Measurements from ENCODE around the gene SRSF12.

The SRSF12 gene

GRCh38 chr6:89121934-89122333 is 4.1 kb upstream of the SRSF12 start:
- TF ChIP-seq POLR2A (IDR thresholded peaks at IDR 0.05; ENCODE audit: low read depth, low read length) (no peak), POLR2AphosphoS5 (IDR thresholded peaks at IDR 0.05; ENCODE audit: low read depth, low read length) (no peak), TAF1 (IDR thresholded peaks at IDR 0.05; ENCODE audit: borderline replicate concordance, low read depth, low read length) (no peak)
- no peak for DNase-seq (ENCODE audit: insufficient read length)
- FAIRE-seq = no peak

DNA sequence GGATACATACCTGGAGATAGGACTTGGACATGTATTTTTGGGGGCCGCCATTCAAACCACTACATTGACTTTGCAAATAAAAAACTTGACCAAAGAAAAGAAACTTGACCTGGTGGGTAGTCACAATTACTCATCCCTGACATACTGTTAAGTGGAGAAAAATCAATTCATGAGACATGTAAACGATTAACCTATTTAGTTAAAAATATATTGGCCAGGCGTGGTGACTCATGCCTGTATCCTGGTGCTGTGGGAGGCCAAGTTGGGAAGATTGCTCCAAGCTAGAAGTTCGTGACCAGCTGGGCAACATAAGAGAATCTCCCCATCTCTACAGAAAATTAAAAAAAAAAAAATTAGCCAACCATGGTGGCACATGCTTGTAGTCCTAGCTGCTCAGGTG is 2.5 kb upstream of the SRSF12 start:
- FAIRE-seq (no peak), DNase-seq (ENCODE audit: insufficient read length) (no peak)
- TF ChIP-seq POLR2A (IDR thresholded peaks at IDR 0.05; ENCODE audit: low read depth, low read length) (no peak), POLR2AphosphoS5 (IDR thresholded peaks at IDR 0.05; ENCODE audit: low read depth, low read length) (no peak), TAF1 (IDR thresholded peaks at IDR 0.05; ENCODE audit: borderline replicate concordance, low read depth, low read length) (no peak)

DNA sequence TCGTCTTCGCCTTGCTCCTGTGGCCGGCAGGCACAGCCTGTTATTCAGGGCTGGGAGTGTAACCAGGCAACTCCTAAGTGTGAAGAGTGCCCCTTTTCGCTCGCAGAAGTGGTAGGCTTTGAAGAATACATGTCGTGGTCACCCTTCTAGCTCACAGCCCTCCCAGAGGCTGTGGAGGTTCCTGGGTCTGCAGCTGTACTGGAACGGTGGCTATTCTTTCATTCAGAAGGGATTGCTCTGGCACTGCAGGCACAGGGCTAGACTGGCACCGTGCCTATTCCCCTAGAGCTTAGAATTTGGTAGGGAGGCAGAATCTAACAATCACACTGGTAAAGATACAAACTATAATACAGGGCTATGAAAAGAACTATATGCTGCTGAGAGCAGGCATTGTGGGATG is 1.1 kb upstream of the SRSF12 start:
- FAIRE-seq = no peak
- no peak for TF ChIP-seq POLR2AphosphoS5 (IDR thresholded peaks at IDR 0.05; ENCODE audit: low read depth, low read length)

GRCh38 chr6:89116702-89117101 is 1.2 kb downstream of the SRSF12 start:
- no peak for DNase-seq (ENCODE audit: insufficient read length)
- no peak for TF ChIP-seq POLR2AphosphoS5 (IDR thresholded peaks at IDR 0.05; ENCODE audit: low read depth, low read length)
- no peak for TF ChIP-seq TAF1 (IDR thresholded peaks at IDR 0.05; ENCODE audit: borderline replicate concordance, low read depth, low read length)
- TF ChIP-seq POLR2A (IDR thresholded peaks at IDR 0.05; ENCODE audit: low read depth, low read length) = no peak
- no peak for FAIRE-seq

More for the DNA sequence above, 1.1 kb upstream of the SRSF12 start:
- no peak for DNase-seq (ENCODE audit: insufficient read length)

- FAIRE-seq = no peak
Measured at GRCh38 chr6:89111933-89112332, 5.9 kb downstream of the SRSF12 start.

DNA sequence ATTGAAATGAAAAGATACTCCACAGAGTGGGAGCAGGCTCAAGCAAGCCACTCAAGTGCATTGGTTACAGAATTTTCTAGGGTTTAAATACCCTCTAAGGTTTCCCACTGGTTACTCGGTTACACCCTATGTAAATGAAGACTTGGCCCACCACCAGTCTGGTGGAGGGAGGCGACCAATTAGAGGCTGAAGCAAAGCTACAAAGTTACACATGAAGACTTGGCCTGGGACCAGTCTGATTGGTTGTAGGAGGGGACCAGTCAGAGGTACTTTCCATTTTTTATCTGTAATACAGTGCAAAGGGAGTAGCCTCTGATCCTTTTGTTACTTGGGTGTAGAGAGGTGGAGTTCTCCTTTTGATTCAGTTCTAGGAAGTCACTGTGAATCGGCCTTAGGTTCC is 7.6 kb downstream of the SRSF12 start:
- FAIRE-seq (no peak), DNase-seq (ENCODE audit: insufficient read length) (no peak)
- TF ChIP-seq POLR2A (IDR thresholded peaks at IDR 0.05; ENCODE audit: low read depth, low read length) = no peak
- no peak for TF ChIP-seq TAF1 (IDR thresholded peaks at IDR 0.05; ENCODE audit: borderline replicate concordance, low read depth, low read length)
- TF ChIP-seq POLR2AphosphoS5 (IDR thresholded peaks at IDR 0.05; ENCODE audit: low read depth, low read length) = no peak

More at GRCh38 chr6:89111933-89112332, 5.9 kb downstream of the SRSF12 start:
- no peak for TF ChIP-seq POLR2A (IDR thresholded peaks at IDR 0.05; ENCODE audit: low read depth, low read length)
- TF ChIP-seq POLR2AphosphoS5 (IDR thresholded peaks at IDR 0.05; ENCODE audit: low read depth, low read length) = no peak
- no peak for TF ChIP-seq TAF1 (IDR thresholded peaks at IDR 0.05; ENCODE audit: borderline replicate concordance, low read depth, low read length)
- DNase-seq (ENCODE audit: insufficient read length) = no peak

DNA sequence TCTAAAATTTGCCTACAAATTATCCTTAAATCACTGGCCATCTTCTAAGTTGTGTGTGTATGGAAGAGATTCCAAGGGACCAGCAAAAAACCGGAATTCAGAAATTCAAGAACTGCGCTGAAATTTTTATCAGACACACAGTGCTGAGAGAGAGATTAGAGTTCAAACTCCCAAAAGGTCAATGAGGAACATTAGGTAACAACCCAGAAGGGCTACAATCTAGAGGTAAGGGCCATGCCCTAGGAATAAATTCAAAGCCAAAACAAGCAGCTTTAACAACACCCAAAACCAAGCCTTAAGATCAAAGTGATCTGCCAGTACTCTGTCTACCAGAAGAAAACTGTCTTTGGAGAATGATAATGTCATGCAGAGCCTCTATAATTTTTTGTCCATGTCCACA is 17.8 kb downstream of the SRSF12 start:
- DNase-seq (ENCODE audit: insufficient read length) (no peak), FAIRE-seq (no peak)
- no peak for TF ChIP-seq POLR2AphosphoS5 (IDR thresholded peaks at IDR 0.05; ENCODE audit: low read depth, low read length)
- TF ChIP-seq TAF1 (IDR thresholded peaks at IDR 0.05; ENCODE audit: borderline replicate concordance, low read depth, low read length) = no peak
- TF ChIP-seq POLR2A (IDR thresholded peaks at IDR 0.05; ENCODE audit: low read depth, low read length) = no peak

- no peak for DNase-seq (ENCODE audit: insufficient read length)
- FAIRE-seq = no peak
- no peak for TF ChIP-seq POLR2A (IDR thresholded peaks at IDR 0.05; ENCODE audit: low read depth, low read length)
- no peak for TF ChIP-seq TAF1 (IDR thresholded peaks at IDR 0.05; ENCODE audit: borderline replicate concordance, low read depth, low read length)
- no peak for TF ChIP-seq POLR2AphosphoS5 (IDR thresholded peaks at IDR 0.05; ENCODE audit: low read depth, low read length)
Measured at GRCh38 chr6:89098461-89098860, 19.4 kb downstream of the SRSF12 start.

- TF ChIP-seq POLR2AphosphoS5 (IDR thresholded peaks at IDR 0.05; ENCODE audit: low read depth, low read length) (no peak), TAF1 (IDR thresholded peaks at IDR 0.05; ENCODE audit: borderline replicate concordance, low read depth, low read length) (no peak), POLR2A (IDR thresholded peaks at IDR 0.05; ENCODE audit: low read depth, low read length) (no peak)
- no peak for FAIRE-seq
- no peak for DNase-seq (ENCODE audit: insufficient read length)
Measured at GRCh38 chr6:89087881-89088280, 30.0 kb downstream of the SRSF12 start.

GRCh38 chr6:89085409-89086205 is 32.3 kb downstream of the SRSF12 start:
- DNase-seq (ENCODE audit: insufficient read length) = no peak
- FAIRE-seq = no peak
- TF ChIP-seq POLR2AphosphoS5 (IDR thresholded peaks at IDR 0.05; ENCODE audit: low read depth, low read length) (no peak), TAF1 (IDR thresholded peaks at IDR 0.05; ENCODE audit: borderline replicate concordance, low read depth, low read length) (no peak), POLR2A (IDR thresholded peaks at IDR 0.05; ENCODE audit: low read depth, low read length) (no peak)

GRCh38 chr6:89084954-89085353 is 32.9 kb downstream of the SRSF12 start:
- FAIRE-seq (no peak), DNase-seq (ENCODE audit: insufficient read length) (no peak)
- TF ChIP-seq TAF1 (IDR thresholded peaks at IDR 0.05; ENCODE audit: borderline replicate concordance, low read depth, low read length) (no peak), POLR2AphosphoS5 (IDR thresholded peaks at IDR 0.05; ENCODE audit: low read depth, low read length) (no peak), POLR2A (IDR thresholded peaks at IDR 0.05; ENCODE audit: low read depth, low read length) (no peak)

DNA sequence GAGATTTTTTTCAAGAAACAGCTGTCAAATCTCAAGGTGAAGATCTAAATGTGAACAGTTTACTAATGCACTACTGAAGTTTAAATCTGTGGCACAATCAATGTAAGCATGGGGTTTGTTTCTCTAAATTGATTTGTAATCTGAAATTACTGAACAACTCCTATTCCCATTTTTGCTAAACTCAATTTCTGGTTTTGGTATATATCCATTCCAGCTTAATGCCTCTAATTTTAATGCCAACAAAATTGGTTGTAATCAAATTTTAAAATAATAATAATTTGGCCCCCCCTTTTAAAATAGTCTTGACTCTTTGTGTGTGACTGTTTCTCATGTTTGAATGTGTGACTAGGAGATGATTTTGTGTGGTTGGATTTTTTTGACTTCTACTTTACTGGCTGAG is 33.3 kb downstream of the SRSF12 start:
- FAIRE-seq (no peak), DNase-seq (ENCODE audit: insufficient read length) (no peak)
- TF ChIP-seq POLR2AphosphoS5 (IDR thresholded peaks at IDR 0.05; ENCODE audit: low read depth, low read length) (no peak), POLR2A (IDR thresholded peaks at IDR 0.05; ENCODE audit: low read depth, low read length) (no peak), TAF1 (IDR thresholded peaks at IDR 0.05; ENCODE audit: borderline replicate concordance, low read depth, low read length) (no peak)

All from GM12892 (cell line).